HEK293 (cell line): ENCODE data around the gene SPATA6L.

Experiments used
- CTCF ChIA-PET: fragments of 350-600 bp; formaldehyde crosslinking; extraction: SDS; loops from one replicate; lab custom pipeline; 2021; ENCODE audit warnings: antibody characterized with exemption; lab: Yijun Ruan, JAX
- POLR2A ChIA-PET: fragments of 300-600 bp; formaldehyde crosslinking; extraction: SDS; loops from one replicate; lab custom pipeline; 2020; ENCODE audit warnings: antibody characterized with exemption, inconsistent platforms; lab: Yijun Ruan, JAX
- H3K27ac ChIP-seq: fragments of 200-500 bp; sonication (Bioruptor generic); 2 replicates; pipeline ENCODE4 v1.5.1; 2014; ENCODE audit warnings: low read depth, low read length, control low read depth, inconsistent platforms; ENCODE audit errors: extremely low read depth
- H3K36me3 ChIP-seq, 2 experiments: fragments of 200-500 bp in 1 of 2; sonication (Bioruptor generic) in 1 of 2; 1 replicate in 1 of 2; 2 replicates in 1 of 2; pipeline ENCODE4 v1.5.1; 2014 to 2017; ENCODE audit warnings: inconsistent platforms in 2 of 2, low read length in 2 of 2; ENCODE audit not compliant: control insufficient read depth in 2 of 2, insufficient read depth in 1 of 2
- H3K4me1 ChIP-seq: fragments of 200-500 bp; sonication (Bioruptor generic); 2 replicates; pipeline ENCODE4 v1.5.1; 2014; ENCODE audit warnings: mild to moderate bottlenecking, low read length, inconsistent platforms; ENCODE audit not compliant: control insufficient read depth, insufficient read depth
- H3K4me3 ChIP-seq: 2 replicates; pipeline ENCODE4 v1.5.1; 2011; ENCODE audit warnings: low read depth, mild to moderate bottlenecking, control low read depth, low read length, moderate library complexity
- H3K9me3 ChIP-seq: fragments of 200-500 bp; sonication (Bioruptor generic); 2 replicates; pipeline ENCODE4 v1.5.1; 2014; ENCODE audit warnings: low read depth, low read length, inconsistent platforms; ENCODE audit not compliant: control insufficient read depth, insufficient read depth
- ATF2 ChIP-seq: fragments of 450-650 bp; formaldehyde crosslinking; IDR thresholded peaks from 2 replicates; pipeline ENCODE4 v1.5.1; 2016; ENCODE audit warnings: missing biosample characterization, missing genetic modification characterization, low read depth
- BCL6B ChIP-seq: fragments of 450-650 bp; formaldehyde crosslinking; IDR thresholded peaks from 2 replicates; pipeline ENCODE4 v1.5.1; 2017; ENCODE audit warnings: missing biosample characterization, missing genetic modification characterization
- FEZF1 ChIP-seq: fragments of 450-650 bp; formaldehyde crosslinking; IDR thresholded peaks from 2 replicates; pipeline ENCODE4 v1.5.1; 2016; ENCODE audit warnings: missing biosample characterization, missing genetic modification characterization
- GLIS1 ChIP-seq: fragments of 450-650 bp; formaldehyde crosslinking; IDR thresholded peaks from 2 replicates; pipeline ENCODE4 v1.5.1; 2016; ENCODE audit warnings: missing biosample characterization, missing genetic modification characterization
- IKZF3 ChIP-seq: fragments of 450-650 bp; IDR thresholded peaks from 2 replicates; pipeline ENCODE4 v1.5.0; 2018; ENCODE audit warnings: missing biosample characterization, mild to moderate bottlenecking, missing genetic modification characterization, moderate library complexity
- MZF1 ChIP-seq: fragments of 450-650 bp; formaldehyde crosslinking; IDR thresholded peaks from 2 replicates; pipeline ENCODE4 v1.5.1; 2017; ENCODE audit warnings: missing biosample characterization, missing genetic modification characterization, borderline replicate concordance
- OSR2 ChIP-seq: fragments of 450-650 bp; formaldehyde crosslinking; IDR thresholded peaks from 2 replicates; pipeline ENCODE4 v1.5.1; 2016; ENCODE audit warnings: missing biosample characterization, missing genetic modification characterization
- PRDM6 ChIP-seq: fragments of 450-650 bp; formaldehyde crosslinking; IDR thresholded peaks from 2 replicates; pipeline ENCODE4 v1.5.1; 2017; ENCODE audit warnings: missing biosample characterization, missing genetic modification characterization
- SP7 ChIP-seq: fragments of 450-650 bp; formaldehyde crosslinking; IDR thresholded peaks from 2 replicates; pipeline ENCODE4 v1.5.1; 2016; ENCODE audit warnings: missing biosample characterization, missing genetic modification characterization
- TCF7L2 ChIP-seq: IDR thresholded peaks from 2 replicates; pipeline ENCODE4 v1.6.1; 2011; ENCODE audit warnings: low read depth, mild to moderate bottlenecking, inconsistent platforms, low read length, moderate library complexity, borderline replicate concordance
- WT1 ChIP-seq: fragments of 450-650 bp; formaldehyde crosslinking; IDR thresholded peaks from 2 replicates; pipeline ENCODE4 v1.5.1; 2016; ENCODE audit warnings: missing biosample characterization, missing genetic modification characterization
- ZBTB21 ChIP-seq: fragments of 450-650 bp; formaldehyde crosslinking; IDR thresholded peaks from 2 replicates; pipeline ENCODE4 v1.5.1; 2017; ENCODE audit warnings: missing biosample characterization, missing genetic modification characterization
- ZIC2 ChIP-seq: fragments of 450-650 bp; formaldehyde crosslinking; IDR thresholded peaks from 2 replicates; pipeline ENCODE4 v1.5.1; 2016; ENCODE audit warnings: missing biosample characterization, missing genetic modification characterization
- ZNF18 ChIP-seq: fragments of 450-650 bp; formaldehyde crosslinking; IDR thresholded peaks from 2 replicates; pipeline ENCODE4 v1.5.1; 2016; ENCODE audit warnings: missing biosample characterization, missing genetic modification characterization
- ZNF280D ChIP-seq: fragments of 450-650 bp; formaldehyde crosslinking; IDR thresholded peaks from 2 replicates; pipeline ENCODE4 v1.5.1; 2016; ENCODE audit warnings: missing biosample characterization, missing genetic modification characterization
- ZNF311 ChIP-seq: fragments of 450-650 bp; formaldehyde crosslinking; IDR thresholded peaks from 2 replicates; pipeline ENCODE4 v1.5.1; 2017; ENCODE audit warnings: missing biosample characterization, missing genetic modification characterization, borderline replicate concordance
- ZNF350 ChIP-seq: fragments of 450-650 bp; formaldehyde crosslinking; IDR thresholded peaks from 2 replicates; pipeline ENCODE4 v1.5.0; 2017; ENCODE audit warnings: missing biosample characterization, mild to moderate bottlenecking, missing genetic modification characterization
- ZNF366 ChIP-seq: fragments of 450-650 bp; formaldehyde crosslinking; conservative IDR thresholded peaks from 2 replicates; pipeline ENCODE4 v1.5.1; 2016; ENCODE audit warnings: missing biosample characterization, missing genetic modification characterization
- ZNF398 ChIP-seq: fragments of 450-650 bp; formaldehyde crosslinking; IDR thresholded peaks from 2 replicates; pipeline ENCODE4 v1.5.1; 2017; ENCODE audit warnings: missing biosample characterization, missing genetic modification characterization
- ZNF529 ChIP-seq: fragments of 450-650 bp; formaldehyde crosslinking; IDR thresholded peaks from 2 replicates; pipeline ENCODE4 v1.5.1; 2017; ENCODE audit warnings: missing genetic modification characterization, missing biosample characterization; ENCODE audit not compliant: insufficient replicate concordance
- ZNF544 ChIP-seq: fragments of 450-650 bp; formaldehyde crosslinking; IDR thresholded peaks from 2 replicates; pipeline ENCODE4 v1.5.0; 2017; ENCODE audit warnings: missing biosample characterization, missing genetic modification characterization
- ZNF555 ChIP-seq: fragments of 450-650 bp; formaldehyde crosslinking; conservative IDR thresholded peaks from 2 replicates; pipeline ENCODE4 v1.5.1; 2017; ENCODE audit warnings: missing biosample characterization, mild to moderate bottlenecking, missing genetic modification characterization, inconsistent platforms
- ZSCAN30 ChIP-seq: fragments of 450-650 bp; IDR thresholded peaks from 2 replicates; pipeline ENCODE4 v1.5.1; 2018; ENCODE audit warnings: missing biosample characterization, mild to moderate bottlenecking, missing genetic modification characterization, moderate library complexity
- ZSCAN4 ChIP-seq: fragments of 450-650 bp; formaldehyde crosslinking; IDR thresholded peaks from 2 replicates; pipeline ENCODE4 v1.5.1; 2017; ENCODE audit warnings: missing biosample characterization, missing genetic modification characterization

SPATA6L gene

GRCh38 chr9:4555236-4555635 is 111.0 kb downstream of the SPATA6L start:
- Histone ChIP-seq H3K4me1 (peaks cover 14% of the 10 kb centered on the region), H3K36me3 (no peaks in the 10 kb centered on the region), H3K27ac (peak overlapping the region; percentile 19; the same call in 1 of the 2 replicates), H3K9me3 (no peaks in the 10 kb centered on the region), H3K4me3 (no peak overlapping the region)
- ChIA-PET POLR2A (no interaction called here), CTCF (no interaction called here)
- TF ChIP-seq WT1 (tag by site-specific recombination) = 0 out of 2 replicates have a peak, but pooled peaks have one; percentile 24
- no peak for TF ChIP-seq ATF2 (tag by site-specific recombination)
- TF ChIP-seq SP7 (tag by site-specific recombination) = 0 out of 2 replicates have a peak, but pooled peaks have one; percentile 35
- TF ChIP-seq GLIS1 = peak; percentile 52; the same call in 1 of the 2 replicates
- TF ChIP-seq ZNF544 = no peak
- TF ChIP-seq ZNF529 (tag by site-specific recombination) = no peak
- TF ChIP-seq OSR2 (tag by site-specific recombination) = peak; percentile 84
- TF ChIP-seq PRDM6 (tag by site-specific recombination) = peak; percentile 55; the same call in 1 of the 2 replicates
- TF ChIP-seq FEZF1 (tag by site-specific recombination) = peak; percentile 68
- TF ChIP-seq ZBTB21 (tag by site-specific recombination) = no peak
- TF ChIP-seq ZNF398 (tag by site-specific recombination) = no peak; the same call in 1 of the 2 replicates
- no peak for TF ChIP-seq ZNF18 (tag by site-specific recombination)
- no peak for TF ChIP-seq ZNF311 (tag by site-specific recombination)
- TF ChIP-seq ZNF555 (tag by site-specific recombination) = no peak
- no peak for TF ChIP-seq ZNF280D (tag by site-specific recombination)
- TF ChIP-seq ZIC2 = peak; percentile 23; the same call in 1 of the 2 replicates
- TF ChIP-seq MZF1 (tag by site-specific recombination) = no peak
- no peak for TF ChIP-seq ZSCAN4 (tag by site-specific recombination)
- TF ChIP-seq ZNF366 (tag by site-specific recombination) = peak; percentile 32; the same call in 1 of the 2 replicates
- peak; percentile 40; the same call in 1 of the 2 replicates for TF ChIP-seq BCL6B (tag by site-specific recombination)
- 0 out of 2 replicates have a peak, but pooled peaks have one; percentile 31 for TF ChIP-seq IKZF3 (tag by site-specific recombination)
- no peak for TF ChIP-seq ZSCAN30 (tag by site-specific recombination)
- TF ChIP-seq ZNF350 = peak; percentile 41; the same call in 1 of the 2 replicates
- TF ChIP-seq TCF7L2 = peak; percentile 96
